ENCODE results near the gene OBP2A.

OBP2A gene

GRCh38 chr9:135500071-135500524 is 45.8 kb upstream of the OBP2A start:
- DNase-seq: no peak
- H3K9ac ChIP-seq (ENCODE audit: low read length): peak overlapping the region; percentile 89; the same call in 1 of the 2 replicates

GRCh38 chr9:135500525-135501260 is 45.2 kb upstream of the OBP2A start, which contains the start of gene MRPS2:
Gene MRPS2, plus strand, starts transcription at chr9:135500682. Its CDS starts 29 bp downstream, at chr9:135500711.
- Histone ChIP-seq H3K4me1 (ENCODE audit: low read length) (peaks cover 10% of the 10 kb centered on the region), H3K27me3 (replicated peaks; ENCODE audit: insufficient read depth, low read length) (peaks cover 38% of the 10 kb centered on the region), H4K20me1 (ENCODE audit: insufficient read depth, low read length) (no peaks in the 10 kb centered on the region; the same call in 1 of the 2 replicates), H3K79me2 (ENCODE audit: low read length) (peaks cover 33% of the 10 kb centered on the region), H3K9me3 (replicated peaks; ENCODE audit: insufficient read depth, low read length) (no peaks in the 10 kb centered on the region), H3F3A (ENCODE audit: insufficient read depth, low read length) (no peaks in the 10 kb centered on the region), H3K4me2 (ENCODE audit: low read depth, low read length) (peak within 1 kb of the TSS; percentile 97), H3K9me2 (replicated peaks; ENCODE audit: insufficient read depth, low read length) (no peaks in the 10 kb centered on the region), H3K9ac (ENCODE audit: low read length) (peak within 1 kb of the TSS; percentile 89), H3K4me3 (ENCODE audit: low read length) (peak within 1 kb of the TSS; percentile 90), H3K36me3 (replicated peaks; ENCODE audit: insufficient read depth, low read length) (peaks cover 3% of the 10 kb centered on the region; the same call in 1 of the 2 replicates), H2AFZ (ENCODE audit: low read length) (peak within 1 kb of the TSS; percentile 90), H3K27ac (ENCODE audit: low read length) (peak within 1 kb of the TSS; percentile 57; the same call in 1 of the 2 replicates)
- peak; percentile 90 for DNase-seq
- TF ChIP-seq CTCF (IDR thresholded peaks at IDR 0.05; ENCODE audit: low read length) (peak; percentile 78), EZH2 (optimal IDR thresholded peaks at IDR 0.05; ENCODE audit: low read depth, low read length) (no peak)

More at GRCh38 chr9:135500071-135500524, 45.8 kb upstream of the OBP2A start:
- H3K4me1 ChIP-seq (ENCODE audit: low read length): peaks cover 10% of the 10 kb centered on the region
- no peaks in the 10 kb centered on the region for H3K9me3 ChIP-seq (replicated peaks; ENCODE audit: insufficient read depth, low read length)
- peaks cover 44% of the 10 kb centered on the region for H3K27me3 ChIP-seq (replicated peaks; ENCODE audit: insufficient read depth, low read length)
- no peaks in the 10 kb centered on the region for H3K9me2 ChIP-seq (replicated peaks; ENCODE audit: insufficient read depth, low read length)
- H3K27ac ChIP-seq (ENCODE audit: low read length): no peak overlapping the region
- peaks cover 3% of the 10 kb centered on the region; the same call in 1 of the 2 replicates for H3K36me3 ChIP-seq (replicated peaks; ENCODE audit: insufficient read depth, low read length)
- peak overlapping the region; percentile 90 for H2AFZ ChIP-seq (ENCODE audit: low read length)
- no peaks in the 10 kb centered on the region; the same call in 1 of the 2 replicates for H4K20me1 ChIP-seq (ENCODE audit: insufficient read depth, low read length)
- peak overlapping the region; percentile 90 for H3K4me3 ChIP-seq (ENCODE audit: low read length)
- peaks cover 33% of the 10 kb centered on the region for H3K79me2 ChIP-seq (ENCODE audit: low read length)
- H3K4me2 ChIP-seq (ENCODE audit: low read depth, low read length): peak overlapping the region; percentile 97
- no peak for TF ChIP-seq EZH2 (optimal IDR thresholded peaks at IDR 0.05; ENCODE audit: low read depth, low read length)
- no peak for TF ChIP-seq EZH2phosphoT487 (IDR thresholded peaks at IDR 0.05; ENCODE audit: low read length)
- no peak for TF ChIP-seq CTCF (IDR thresholded peaks at IDR 0.05; ENCODE audit: low read length)
- H3F3A ChIP-seq (ENCODE audit: insufficient read depth, low read length): no peaks in the 10 kb centered on the region

- no peak for TF ChIP-seq CTCF (IDR thresholded peaks at IDR 0.05; ENCODE audit: low read length)
- no peak for TF ChIP-seq EZH2phosphoT487 (IDR thresholded peaks at IDR 0.05; ENCODE audit: low read length)
- no peak for TF ChIP-seq EZH2 (optimal IDR thresholded peaks at IDR 0.05; ENCODE audit: low read depth, low read length)
- peak overlapping the region; percentile 90 for H2AFZ ChIP-seq (ENCODE audit: low read length)
- peak overlapping the region; percentile 97 for H3K4me2 ChIP-seq (ENCODE audit: low read depth, low read length)
- peaks cover 29% of the 10 kb centered on the region for H3K27me3 ChIP-seq (replicated peaks; ENCODE audit: insufficient read depth, low read length)
- H3F3A ChIP-seq (ENCODE audit: insufficient read depth, low read length): no peaks in the 10 kb centered on the region
- H3K27ac ChIP-seq (ENCODE audit: low read length): peak overlapping the region; percentile 57; the same call in 1 of the 2 replicates
- peaks cover 3% of the 10 kb centered on the region; the same call in 1 of the 2 replicates for H3K36me3 ChIP-seq (replicated peaks; ENCODE audit: insufficient read depth, low read length)
- no peaks in the 10 kb centered on the region; the same call in 1 of the 2 replicates for H4K20me1 ChIP-seq (ENCODE audit: insufficient read depth, low read length)
- H3K9me2 ChIP-seq (replicated peaks; ENCODE audit: insufficient read depth, low read length): no peaks in the 10 kb centered on the region
- peaks cover 10% of the 10 kb centered on the region for H3K4me1 ChIP-seq (ENCODE audit: low read length)
- peak overlapping the region; percentile 89 for H3K9ac ChIP-seq (ENCODE audit: low read length)
- H3K79me2 ChIP-seq (ENCODE audit: low read length): peaks cover 33% of the 10 kb centered on the region
- H3K4me3 ChIP-seq (ENCODE audit: low read length): peak overlapping the region; percentile 90
- no peaks in the 10 kb centered on the region for H3K9me3 ChIP-seq (replicated peaks; ENCODE audit: insufficient read depth, low read length)
- no peak for DNase-seq
Measured at GRCh38 chr9:135501261-135502167, 44.4 kb upstream of the OBP2A start.
